Ascending aorta (tissue), 2 donors: ENCODE results near the gene ARID1B. TPM values are rescaled to one million over a fixed set of nuclear protein-coding genes. Genes with fewer than 3 reads are reported as not detected.

Experiments
- DNase-seq, 2 donors: peaks; one replicate each; pipeline ENCODE4 v3.0.0-alpha.2; 2019; ENCODE audit warnings: low spot score in 2 of 2
- H3K27ac ChIP-seq, 2 donors: fragments of 200-600 bp; sonication (generic); one replicate each; pipeline ENCODE4 v1.5.1; 2016 to 2017; ENCODE audit warnings: mild to moderate bottlenecking in 1 of 2
- H3K27me3 ChIP-seq: fragments of 200-600 bp; sonication (generic); one replicate; pipeline ENCODE4 v1.5.1; 2017
- H3K36me3 ChIP-seq, 2 donors: fragments of 200-600 bp; sonication (generic); one replicate each; pipeline ENCODE4 v1.5.1; 2016
- H3K4me1 ChIP-seq, 2 donors: fragments of 200-600 bp; sonication (generic); one replicate each; pipeline ENCODE4 v1.5.1; 2016 to 2017; ENCODE audit warnings: mild to moderate bottlenecking in 1 of 2
- H3K4me3 ChIP-seq, 2 donors: fragments of 200-600 bp; sonication (generic); one replicate each; pipeline ENCODE4 v1.5.1; 2016 to 2017; ENCODE audit warnings: mild to moderate bottlenecking in 1 of 2
- H3K9me3 ChIP-seq, 2 donors: fragments of 200-600 bp; sonication (generic); one replicate each; pipeline ENCODE4 v1.5.1; 2016
- intact Hi-C: fragments of 100-400 bp; cut with DNase I; formaldehyde crosslinking; loops from one replicate; pipeline ENCODE4 v1.15.1; 2023
- total RNA-seq: library from RNA; depleted of rRNA; stranded (reverse); fragments of >200 nt; gene quantifications from one replicate; pipeline ENCODE4 v1.1.0, GENCODE V29; 2016
- TF ChIP-seq, protein P1 (sequence below), 3 experiments: fragments of 200-600 bp in 2 of 3; fragments of 450-650 bp in 1 of 3; sonication (generic) in 2 of 3; IDR thresholded peaks; one replicate each; pipeline ENCODE4 v1.5.1; 2016 to 2019; ENCODE audit warnings: antibody characterized with exemption in 3 of 3, mild to moderate bottlenecking in 1 of 3, moderate library complexity in 1 of 3

Gene ARID1B
- total RNA-seq, 1 donor from 2014 or later = 97.9 TPM

DNA sequence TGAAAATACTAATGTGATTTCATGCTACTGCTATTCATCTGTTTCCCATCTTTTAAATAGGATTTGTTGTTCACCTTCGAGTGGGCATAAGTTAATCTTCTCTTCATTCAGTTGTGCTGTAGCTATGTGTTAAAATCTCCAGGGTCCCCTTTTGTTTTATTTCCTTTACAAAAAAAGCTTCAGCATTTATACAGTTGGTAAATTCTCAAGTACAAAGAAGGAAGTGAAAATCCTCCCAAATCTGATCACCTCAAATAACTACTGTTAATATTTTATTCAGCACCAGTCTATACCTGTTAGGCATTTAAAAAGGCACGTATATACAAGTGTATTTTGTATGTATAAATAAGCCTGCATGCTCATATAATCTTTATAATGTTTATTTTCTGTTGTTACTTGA is 294.9 kb downstream of the ARID1B start:
- intact Hi-C loops = no loop called here
- Histone ChIP-seq H3K27me3 (no peaks in the 10 kb centered on the region), H3K4me3 (no peak overlapping the region), H3K36me3 (no peaks in the 10 kb centered on the region), H3K4me1 (peaks cover 0 to 18% of the 10 kb centered on the region in 2 donors), H3K27ac (no peak overlapping the region), H3K9me3 (no peaks in the 10 kb centered on the region)
- TF ChIP-seq, protein P1, sequence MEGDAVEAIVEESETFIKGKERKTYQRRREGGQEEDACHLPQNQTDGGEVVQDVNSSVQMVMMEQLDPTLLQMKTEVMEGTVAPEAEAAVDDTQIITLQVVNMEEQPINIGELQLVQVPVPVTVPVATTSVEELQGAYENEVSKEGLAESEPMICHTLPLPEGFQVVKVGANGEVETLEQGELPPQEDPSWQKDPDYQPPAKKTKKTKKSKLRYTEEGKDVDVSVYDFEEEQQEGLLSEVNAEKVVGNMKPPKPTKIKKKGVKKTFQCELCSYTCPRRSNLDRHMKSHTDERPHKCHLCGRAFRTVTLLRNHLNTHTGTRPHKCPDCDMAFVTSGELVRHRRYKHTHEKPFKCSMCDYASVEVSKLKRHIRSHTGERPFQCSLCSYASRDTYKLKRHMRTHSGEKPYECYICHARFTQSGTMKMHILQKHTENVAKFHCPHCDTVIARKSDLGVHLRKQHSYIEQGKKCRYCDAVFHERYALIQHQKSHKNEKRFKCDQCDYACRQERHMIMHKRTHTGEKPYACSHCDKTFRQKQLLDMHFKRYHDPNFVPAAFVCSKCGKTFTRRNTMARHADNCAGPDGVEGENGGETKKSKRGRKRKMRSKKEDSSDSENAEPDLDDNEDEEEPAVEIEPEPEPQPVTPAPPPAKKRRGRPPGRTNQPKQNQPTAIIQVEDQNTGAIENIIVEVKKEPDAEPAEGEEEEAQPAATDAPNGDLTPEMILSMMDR (IDR thresholded peaks at IDR 0.05) = no peak
- no peak for DNase-seq

DNA sequence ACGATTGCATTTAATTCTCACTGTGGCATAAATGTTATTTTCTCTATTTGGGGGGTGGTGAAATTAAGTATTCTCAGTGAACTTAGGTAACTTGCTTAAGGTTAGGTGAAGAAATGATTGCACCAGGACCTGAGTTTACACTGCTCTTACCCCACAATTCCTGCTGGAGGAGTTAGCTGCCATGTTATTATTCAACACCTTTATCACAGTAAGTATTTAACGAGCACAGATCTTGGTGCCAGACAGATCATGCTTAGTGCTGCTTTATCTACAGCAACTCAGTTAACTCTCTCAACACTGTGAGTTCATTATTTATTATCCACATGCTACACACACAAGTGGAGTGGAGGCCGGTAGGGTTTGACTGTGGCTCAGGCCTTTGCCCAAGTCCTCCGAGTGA is 296.4 kb downstream of the ARID1B start:
- H3K36me3 ChIP-seq = no peaks in the 10 kb centered on the region
- TF ChIP-seq, protein P1 (IDR thresholded peaks at IDR 0.05) = no peak
- H3K27me3 ChIP-seq = no peaks in the 10 kb centered on the region
- intact Hi-C loops = no loop called here
- H3K4me3 ChIP-seq = no peak overlapping the region
- H3K9me3 ChIP-seq = no peaks in the 10 kb centered on the region
- H3K4me1 ChIP-seq = peaks cover 0 to 24% of the 10 kb centered on the region in 2 donors
- no peak overlapping the region for H3K27ac ChIP-seq
- no peak for DNase-seq

DNA sequence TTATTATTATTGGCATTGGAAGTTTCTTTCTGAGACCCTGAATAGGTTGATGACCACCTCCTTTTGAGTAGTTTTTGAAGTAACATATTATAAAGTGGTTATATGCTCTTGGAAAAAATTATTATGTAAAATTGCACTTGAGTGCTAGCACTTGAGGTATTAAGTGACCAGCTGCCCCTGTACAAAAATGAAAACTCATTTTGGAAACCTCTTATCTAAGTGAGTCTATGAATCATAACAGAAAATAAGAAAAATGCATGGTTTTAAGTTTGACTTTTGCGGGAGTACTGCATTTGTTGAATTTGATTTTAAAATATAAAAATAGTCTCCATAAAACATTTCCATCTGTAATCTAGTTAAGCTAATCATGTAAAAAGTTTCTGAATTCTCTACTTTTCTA is 297.8 kb downstream of the ARID1B start:
- no peaks in the 10 kb centered on the region for H3K27me3 ChIP-seq
- peaks cover 0 to 26% of the 10 kb centered on the region in 2 donors for H3K4me1 ChIP-seq
- no peak overlapping the region for H3K4me3 ChIP-seq
- TF ChIP-seq, protein P1 (IDR thresholded peaks at IDR 0.05) = no peak
- intact Hi-C loops = no loop called here
- no peak overlapping the region for H3K27ac ChIP-seq
- no peaks in the 10 kb centered on the region for H3K36me3 ChIP-seq
- no peaks in the 10 kb centered on the region for H3K9me3 ChIP-seq
- DNase-seq = no peak

DNA sequence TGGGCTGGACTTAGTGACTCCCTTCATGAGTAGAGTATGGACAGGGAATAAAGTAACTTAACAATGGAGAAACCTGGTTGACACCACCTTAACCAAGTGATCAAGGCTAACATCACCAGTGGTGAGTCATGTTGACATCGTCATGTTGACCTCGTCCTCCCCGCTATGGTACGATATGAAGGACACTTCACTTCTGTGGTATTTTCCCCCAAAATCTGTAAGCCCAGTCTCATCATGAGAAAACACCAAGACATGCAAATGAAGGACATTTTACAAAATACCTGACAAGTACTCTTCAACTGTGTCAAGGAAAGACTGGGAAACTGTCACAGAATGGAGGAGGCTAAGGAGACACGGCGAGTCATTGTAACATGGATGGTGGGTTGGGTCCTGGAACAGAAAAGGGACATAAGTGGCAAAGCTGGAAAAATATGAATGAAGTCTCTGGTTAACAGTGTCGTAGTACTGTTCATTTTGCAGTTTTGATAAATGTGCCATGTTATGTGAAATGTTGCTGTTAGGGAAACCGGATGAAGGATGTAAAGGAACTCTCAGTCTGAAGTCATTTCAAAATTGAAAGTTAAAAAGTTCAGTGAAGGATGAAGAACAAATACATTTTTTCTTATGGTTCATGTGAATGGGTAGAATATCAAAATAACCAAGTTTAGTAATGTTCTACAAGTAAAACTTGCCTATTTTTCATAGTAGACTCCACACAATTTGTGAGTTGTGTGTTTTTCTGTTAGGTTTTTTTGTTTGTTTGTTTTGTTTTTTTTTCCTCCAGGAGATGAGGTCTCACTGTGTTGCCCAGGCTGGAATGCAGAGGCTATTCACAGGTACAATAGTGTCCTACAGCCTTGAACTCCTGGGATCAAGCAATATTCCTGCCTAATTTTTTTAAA is 298.6 kb downstream of the ARID1B start:
- no peaks in the 10 kb centered on the region for H3K36me3 ChIP-seq
- H3K27me3 ChIP-seq = no peaks in the 10 kb centered on the region
- H3K9me3 ChIP-seq = no peaks in the 10 kb centered on the region
- H3K27ac ChIP-seq = no peak overlapping the region
- TF ChIP-seq, protein P1 (IDR thresholded peaks at IDR 0.05) = no peak
- intact Hi-C loops = no loop called here
- H3K4me1 ChIP-seq = peaks cover 0 to 20% of the 10 kb centered on the region in 2 donors
- no peak for DNase-seq
- no peak overlapping the region for H3K4me3 ChIP-seq

DNA sequence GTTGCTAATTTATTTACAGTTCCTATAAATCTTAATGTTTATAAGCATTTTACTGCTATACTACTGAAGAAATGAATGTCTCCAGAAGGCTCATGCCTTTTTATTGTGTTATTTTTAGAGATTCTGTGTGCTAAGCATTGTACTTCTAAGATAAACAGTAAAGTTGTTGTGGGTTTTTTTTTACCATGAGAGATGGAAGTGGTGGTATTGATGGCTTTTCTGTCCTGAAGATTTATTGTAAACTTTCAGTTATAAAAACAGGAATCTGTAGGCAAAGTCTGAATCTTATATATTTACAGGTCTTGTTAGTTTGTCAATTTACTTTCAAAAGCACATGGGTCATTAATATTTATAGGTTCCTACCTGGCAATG is 299.3 kb downstream of the ARID1B start:
- DNase-seq = no peak
- no peak overlapping the region for H3K27ac ChIP-seq
- TF ChIP-seq, protein P1 (IDR thresholded peaks at IDR 0.05) = no peak
- no peak overlapping the region for H3K4me3 ChIP-seq
- H3K4me1 ChIP-seq = peaks cover 0 to 19% of the 10 kb centered on the region in 2 donors
- no peaks in the 10 kb centered on the region for H3K27me3 ChIP-seq
- no peaks in the 10 kb centered on the region for H3K9me3 ChIP-seq
- intact Hi-C loops = no loop called here
- no peaks in the 10 kb centered on the region for H3K36me3 ChIP-seq
